ENCODE data around the gene PLA2G4C. TPM values are rescaled to one million over a fixed set of nuclear protein-coding genes. Genes with fewer than 3 reads are reported as not detected.

PLA2G4C gene
- total and polyA plus RNA-seq, 5 donors from 2014 or later, result 0.59 to 3.5 (median 1.7) TPM

GRCh38 chr19:48044561-48044960, 66.1 kb downstream of the PLA2G4C start:
- no peak for ATAC-seq (ENCODE audit: low read depth in 2 of 2)

DNA sequence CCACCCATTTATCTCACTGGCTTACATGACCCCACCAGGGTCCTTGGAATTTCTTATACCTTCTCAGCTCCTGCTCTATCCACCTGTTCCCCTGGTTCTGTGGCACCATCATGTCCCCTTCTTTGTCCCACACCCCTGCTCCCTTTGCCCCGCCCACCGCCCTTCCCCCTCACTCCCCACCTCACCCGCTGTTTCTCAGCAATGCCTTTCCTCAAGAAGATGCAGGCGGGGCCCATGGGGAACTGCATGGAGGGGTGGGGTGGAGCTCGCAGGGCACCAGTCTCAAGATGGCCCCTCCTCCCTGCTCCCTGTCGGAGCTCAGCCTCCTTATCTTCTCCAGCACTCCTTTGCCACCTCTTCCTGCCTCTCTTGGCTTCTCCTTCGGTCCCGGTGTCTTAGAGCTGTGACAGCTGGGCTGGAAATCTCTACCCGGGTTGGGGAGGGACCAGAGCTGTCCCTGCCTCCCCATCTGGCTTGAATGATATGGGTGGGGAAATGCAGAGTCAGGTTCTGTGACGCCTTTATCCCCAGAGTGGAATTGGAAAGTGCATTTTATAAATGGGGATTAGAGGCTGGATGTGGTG, 66.8 kb downstream of the PLA2G4C start, which contains the start of gene CABP5:
Gene CABP5 (minus strand): TSS at position 405 of the 584 bp plus-strand sequence. CDS start 157 bp downstream, at position 248.
- H3K27me3 Mint-ChIP-seq, result peaks cover 15% of the 10 kb centered on the region
- Histone ChIP-seq H3K9me3 (ENCODE audit: control insufficient read depth in 2 of 2, low read length in 2 of 2) (no peaks in the 10 kb centered on the region), H3K27me3 (ENCODE audit: control insufficient read depth, insufficient read depth, low read length) (no peaks in the 10 kb centered on the region), H3K4me3 (ENCODE audit: low read depth, low read length) (no peak within 1 kb of the TSS), H3K4me1 (ENCODE audit: control insufficient read depth, insufficient read depth, low read length, poor library complexity, severe bottlenecking) (no peaks in the 10 kb centered on the region), H3K36me3 (ENCODE audit: control insufficient read depth, insufficient read depth, low read length) (no peaks in the 10 kb centered on the region), H3K27ac (ENCODE audit: insufficient read depth, low read length, poor library complexity, severe bottlenecking) (no peak within 1 kb of the TSS)
- no peaks in the 10 kb centered on the region for H3K36me3 Mint-ChIP-seq
- no peak within 1 kb of the TSS for H3K27ac Mint-ChIP-seq
- H3K4me1 Mint-ChIP-seq, result no peaks in the 10 kb centered on the region
- no peak for ATAC-seq (ENCODE audit: low read depth in 2 of 2)
- no peak for DNase-seq
- peaks cover 0 to 6% (median 0%) of the 10 kb centered on the region in 7 donors for H3K9me3 Mint-ChIP-seq
- H3K4me3 Mint-ChIP-seq, result no peak within 1 kb of the TSS

More at GRCh38 chr19:48044561-48044960, 66.1 kb downstream of the PLA2G4C start:
- H3K4me3 Mint-ChIP-seq, result no peak overlapping the region
- H3K36me3 ChIP-seq (ENCODE audit: control insufficient read depth, insufficient read depth, low read length), result no peaks in the 10 kb centered on the region
- DNase-seq, result no peak
- peaks cover 21% of the 10 kb centered on the region for H3K27me3 Mint-ChIP-seq
- no peaks in the 10 kb centered on the region for H3K36me3 Mint-ChIP-seq
- H3K9me3 Mint-ChIP-seq, result peaks cover 0 to 5% (median 0%) of the 10 kb centered on the region in 7 donors
- no peaks in the 10 kb centered on the region for H3K4me1 ChIP-seq (ENCODE audit: control insufficient read depth, insufficient read depth, low read length, poor library complexity, severe bottlenecking)
- no peaks in the 10 kb centered on the region for H3K9me3 ChIP-seq (ENCODE audit: control insufficient read depth in 2 of 2, low read length in 2 of 2)
- no peak overlapping the region for H3K4me3 ChIP-seq (ENCODE audit: low read depth, low read length)
- no peaks in the 10 kb centered on the region for H3K4me1 Mint-ChIP-seq
- no peak overlapping the region for H3K27ac ChIP-seq (ENCODE audit: insufficient read depth, low read length, poor library complexity, severe bottlenecking)
- H3K27me3 ChIP-seq (ENCODE audit: control insufficient read depth, insufficient read depth, low read length), result no peaks in the 10 kb centered on the region
- H3K27ac Mint-ChIP-seq, result no peak overlapping the region

GRCh38 chr19:48041877-48042580, 68.6 kb downstream of the PLA2G4C start:
- Mint-ChIP-seq H3K4me3 (no peak overlapping the region), H3K9me3 (peaks cover 0 to 6% (median 0%) of the 10 kb centered on the region in 7 donors), H3K27ac (no peak overlapping the region), H3K4me1 (no peaks in the 10 kb centered on the region), H3K27me3 (peaks cover 11% of the 10 kb centered on the region), H3K36me3 (no peaks in the 10 kb centered on the region)
- no peak overlapping the region for H3K4me3 ChIP-seq (ENCODE audit: low read depth, low read length)
- H3K9me3 ChIP-seq (ENCODE audit: control insufficient read depth in 2 of 2, low read length in 2 of 2), result peaks cover 0 to under 1% of the 10 kb centered on the region in 2 experiments
- no peaks in the 10 kb centered on the region for H3K36me3 ChIP-seq (ENCODE audit: control insufficient read depth, insufficient read depth, low read length)
- DNase-seq, result no peak
- H3K27ac ChIP-seq (ENCODE audit: insufficient read depth, low read length, poor library complexity, severe bottlenecking), result no peak overlapping the region
- H3K4me1 ChIP-seq (ENCODE audit: control insufficient read depth, insufficient read depth, low read length, poor library complexity, severe bottlenecking), result no peaks in the 10 kb centered on the region
- ATAC-seq (ENCODE audit: low read depth in 2 of 2), result no peak
- H3K27me3 ChIP-seq (ENCODE audit: control insufficient read depth, insufficient read depth, low read length), result no peaks in the 10 kb centered on the region

DNA sequence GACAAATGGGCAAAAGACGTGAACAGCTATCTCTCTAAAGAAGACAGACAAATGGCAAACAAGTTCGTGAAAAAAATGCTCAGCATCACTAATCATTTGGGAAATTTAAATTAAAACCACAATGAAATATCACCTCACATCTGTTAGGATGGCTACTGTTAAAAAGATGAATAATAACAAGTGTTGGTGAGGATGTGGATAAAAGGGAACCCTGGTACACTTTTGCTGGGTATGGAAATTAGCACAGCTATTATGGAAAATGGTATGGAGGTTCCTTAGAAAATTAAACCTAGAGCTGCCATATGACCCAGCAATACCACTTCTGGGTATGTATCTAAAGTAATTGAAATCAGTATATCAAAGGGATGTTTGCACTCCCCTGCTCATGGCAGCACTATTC, 73.9 kb downstream of the PLA2G4C start:
- Mint-ChIP-seq H3K27me3 (peaks cover 2% of the 10 kb centered on the region), H3K9me3 (peaks cover 0 to 19% (median 3%) of the 10 kb centered on the region in 7 donors), H3K27ac (no peak overlapping the region), H3K4me1 (no peaks in the 10 kb centered on the region), H3K36me3 (no peaks in the 10 kb centered on the region), H3K4me3 (no peak overlapping the region)
- no peak for DNase-seq
- no peak overlapping the region for H3K4me3 ChIP-seq (ENCODE audit: low read depth, low read length)
- H3K36me3 ChIP-seq (ENCODE audit: control insufficient read depth, insufficient read depth, low read length), result no peaks in the 10 kb centered on the region
- no peaks in the 10 kb centered on the region for H3K4me1 ChIP-seq (ENCODE audit: control insufficient read depth, insufficient read depth, low read length, poor library complexity, severe bottlenecking)
- H3K27me3 ChIP-seq (ENCODE audit: control insufficient read depth, insufficient read depth, low read length), result no peaks in the 10 kb centered on the region
- ATAC-seq (ENCODE audit: low read depth in 2 of 2), result no peak
- no peak overlapping the region for H3K27ac ChIP-seq (ENCODE audit: insufficient read depth, low read length, poor library complexity, severe bottlenecking)
- H3K9me3 ChIP-seq (ENCODE audit: control insufficient read depth in 2 of 2, low read length in 2 of 2), result peaks cover 8 to 11% of the 10 kb centered on the region in 2 experiments

DNA sequence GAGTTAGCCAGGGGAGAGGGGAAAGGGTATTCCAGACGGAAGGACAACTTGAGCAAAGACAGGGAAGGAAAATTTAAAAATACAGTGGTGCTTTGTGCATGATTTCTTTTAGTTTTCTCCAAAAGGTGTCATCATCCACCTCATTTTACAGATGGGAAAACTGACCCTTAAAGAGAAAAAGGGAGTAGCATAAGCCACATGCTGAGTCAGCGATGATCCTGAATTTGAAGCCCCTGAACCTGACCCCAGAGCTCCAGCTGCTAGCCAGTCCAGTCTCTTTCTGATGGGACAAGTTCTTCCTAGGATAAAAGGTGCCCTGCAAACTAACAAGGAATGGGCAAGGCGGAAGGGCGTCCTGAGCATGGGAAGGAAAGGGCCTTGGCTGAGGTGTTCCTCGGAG, 77.0 kb downstream of the PLA2G4C start:
- Mint-ChIP-seq H3K9me3 (peaks cover 0 to 14% (median 3%) of the 10 kb centered on the region in 7 donors), H3K27me3 (peaks cover 14% of the 10 kb centered on the region), H3K36me3 (no peaks in the 10 kb centered on the region), H3K4me1 (no peaks in the 10 kb centered on the region), H3K27ac (no peak overlapping the region), H3K4me3 (no peak overlapping the region)
- Histone ChIP-seq H3K27me3 (ENCODE audit: control insufficient read depth, insufficient read depth, low read length) (no peaks in the 10 kb centered on the region), H3K4me1 (ENCODE audit: control insufficient read depth, insufficient read depth, low read length, poor library complexity, severe bottlenecking) (no peaks in the 10 kb centered on the region), H3K9me3 (ENCODE audit: control insufficient read depth in 2 of 2, low read length in 2 of 2) (peaks cover 8 to 11% of the 10 kb centered on the region in 2 experiments), H3K4me3 (ENCODE audit: low read depth, low read length) (no peak overlapping the region), H3K36me3 (ENCODE audit: control insufficient read depth, insufficient read depth, low read length) (no peaks in the 10 kb centered on the region), H3K27ac (ENCODE audit: insufficient read depth, low read length, poor library complexity, severe bottlenecking) (no peak overlapping the region)
- no peak for ATAC-seq (ENCODE audit: low read depth in 2 of 2)
- no peak for DNase-seq

DNA sequence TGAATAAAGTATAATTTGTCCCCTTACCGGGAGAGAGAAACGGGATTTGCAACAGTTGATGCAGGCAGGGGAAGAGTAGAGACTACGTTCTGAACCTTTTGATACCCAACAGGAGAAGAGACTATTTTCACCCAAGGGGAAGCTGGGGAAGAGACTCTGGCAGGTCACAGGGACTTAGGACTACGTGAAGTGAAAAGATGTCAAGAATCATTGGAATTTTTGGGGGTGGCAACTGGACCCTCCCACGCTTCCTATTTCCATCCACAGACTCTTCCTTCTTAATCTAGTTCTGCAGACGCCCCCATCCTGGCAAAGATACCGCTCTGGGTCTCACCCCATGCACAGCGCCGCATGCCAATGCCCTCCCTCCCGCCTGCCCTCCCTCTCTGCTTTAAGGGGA, 80.5 kb downstream of the PLA2G4C start:
- no peak overlapping the region for H3K4me3 ChIP-seq (ENCODE audit: low read depth, low read length)
- H3K4me3 Mint-ChIP-seq, result no peak overlapping the region
- H3K36me3 Mint-ChIP-seq, result no peaks in the 10 kb centered on the region
- peaks cover 21% of the 10 kb centered on the region for H3K27me3 Mint-ChIP-seq
- no peaks in the 10 kb centered on the region for H3K4me1 Mint-ChIP-seq
- H3K27ac ChIP-seq (ENCODE audit: insufficient read depth, low read length, poor library complexity, severe bottlenecking), result no peak overlapping the region
- no peak overlapping the region for H3K27ac Mint-ChIP-seq
- no peak for DNase-seq
- no peaks in the 10 kb centered on the region for H3K9me3 ChIP-seq (ENCODE audit: control insufficient read depth in 2 of 2, low read length in 2 of 2)
- H3K27me3 ChIP-seq (ENCODE audit: control insufficient read depth, insufficient read depth, low read length), result no peaks in the 10 kb centered on the region
- H3K9me3 Mint-ChIP-seq, result peaks cover 0 to 3% (median 0%) of the 10 kb centered on the region in 7 donors
- no peak for ATAC-seq (ENCODE audit: low read depth in 2 of 2)
- H3K36me3 ChIP-seq (ENCODE audit: control insufficient read depth, insufficient read depth, low read length), result no peaks in the 10 kb centered on the region
- H3K4me1 ChIP-seq (ENCODE audit: control insufficient read depth, insufficient read depth, low read length, poor library complexity, severe bottlenecking), result no peaks in the 10 kb centered on the region

DNA sequence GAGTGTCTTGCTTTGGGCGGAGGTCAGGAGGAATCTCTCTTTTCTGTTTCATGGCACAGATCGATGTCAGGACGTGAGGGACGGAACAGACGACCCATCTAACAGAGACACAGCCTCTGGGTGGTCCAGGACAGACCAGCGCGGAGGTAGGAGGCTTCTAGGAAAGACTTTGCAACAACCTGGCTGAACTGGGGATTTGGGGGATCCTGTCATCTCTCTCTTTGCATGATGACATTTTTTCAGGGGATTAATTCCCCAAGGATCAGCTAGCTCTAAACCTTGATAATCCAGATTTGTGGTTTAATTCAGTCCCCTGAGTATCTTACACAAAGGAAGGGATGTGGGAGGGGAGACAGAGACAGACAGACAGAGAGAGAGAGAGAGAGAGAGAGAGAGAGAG, 81.2 kb downstream of the PLA2G4C start:
- no peak for DNase-seq
- Histone ChIP-seq H3K27ac (ENCODE audit: insufficient read depth, low read length, poor library complexity, severe bottlenecking) (no peak overlapping the region), H3K27me3 (ENCODE audit: control insufficient read depth, insufficient read depth, low read length) (no peaks in the 10 kb centered on the region), H3K4me3 (ENCODE audit: low read depth, low read length) (no peak overlapping the region), H3K9me3 (ENCODE audit: control insufficient read depth in 2 of 2, low read length in 2 of 2) (no peaks in the 10 kb centered on the region), H3K4me1 (ENCODE audit: control insufficient read depth, insufficient read depth, low read length, poor library complexity, severe bottlenecking) (no peaks in the 10 kb centered on the region), H3K36me3 (ENCODE audit: control insufficient read depth, insufficient read depth, low read length) (no peaks in the 10 kb centered on the region)
- peaks cover 25% of the 10 kb centered on the region for H3K27me3 Mint-ChIP-seq
- H3K4me3 Mint-ChIP-seq, result no peak overlapping the region
- H3K4me1 Mint-ChIP-seq, result no peaks in the 10 kb centered on the region
- ATAC-seq (ENCODE audit: low read depth in 2 of 2), result no peak
- H3K9me3 Mint-ChIP-seq, result peaks cover 0 to 3% (median 0%) of the 10 kb centered on the region in 7 donors
- H3K36me3 Mint-ChIP-seq, result no peaks in the 10 kb centered on the region
- H3K27ac Mint-ChIP-seq, result no peak overlapping the region

- Mint-ChIP-seq H3K36me3 (no peaks in the 10 kb centered on the region), H3K4me3 (no peak overlapping the region), H3K27me3 (peaks cover 36% of the 10 kb centered on the region), H3K9me3 (peaks cover 0 to 3% (median 0%) of the 10 kb centered on the region in 7 donors), H3K4me1 (no peaks in the 10 kb centered on the region), H3K27ac (no peak overlapping the region)
- no peak for ATAC-seq (ENCODE audit: low read depth in 2 of 2)
- no peak overlapping the region for H3K4me3 ChIP-seq (ENCODE audit: low read depth, low read length)
- no peak for DNase-seq
- H3K27ac ChIP-seq (ENCODE audit: insufficient read depth, low read length, poor library complexity, severe bottlenecking), result no peak overlapping the region
- no peaks in the 10 kb centered on the region for H3K9me3 ChIP-seq (ENCODE audit: control insufficient read depth in 2 of 2, low read length in 2 of 2)
- no peaks in the 10 kb centered on the region for H3K4me1 ChIP-seq (ENCODE audit: control insufficient read depth, insufficient read depth, low read length, poor library complexity, severe bottlenecking)
- H3K27me3 ChIP-seq (ENCODE audit: control insufficient read depth, insufficient read depth, low read length), result no peaks in the 10 kb centered on the region
- no peaks in the 10 kb centered on the region for H3K36me3 ChIP-seq (ENCODE audit: control insufficient read depth, insufficient read depth, low read length)
Measured at GRCh38 chr19:48025480-48025879, 85.1 kb downstream of the PLA2G4C start.
